DND-41 (cell line): ENCODE measurements around the gene TAL1.

Experiments used
- ATAC-seq: fragments of 200-7000 bp; cut with Tn5 transposase; 3 replicates; pipeline ENCODE4 v1.9.1; 2021; ENCODE audit warnings: low read depth; ENCODE audit not compliant: insufficient read depth
- DNase-seq: peaks from one replicate; pipeline ENCODE4 v3.0.0-alpha.2; 2020
- H2AFZ ChIP-seq: 2 replicates; pipeline ENCODE4 v1.6.0; 2012; ENCODE audit warnings: low read depth, low read length
- H3K27ac ChIP-seq: 2 replicates; pipeline ENCODE4 v1.5.1; 2012; ENCODE audit warnings: low read length, inconsistent platforms
- H3K27me3 ChIP-seq: fragments of 200-600 bp; sonication (generic); 2 replicates; pipeline ENCODE4 v1.6.0; 2012; ENCODE audit warnings: low read length, mild to moderate bottlenecking, inconsistent platforms; ENCODE audit not compliant: insufficient read depth, poor library complexity
- H3K36me3 ChIP-seq: 2 replicates; pipeline ENCODE4 v1.5.1; 2012; ENCODE audit warnings: low read length, inconsistent platforms; ENCODE audit not compliant: insufficient read depth
- H3K4me1 ChIP-seq: 2 replicates; pipeline ENCODE4 v1.5.1; 2012; ENCODE audit warnings: mild to moderate bottlenecking, low read length; ENCODE audit not compliant: insufficient read depth
- H3K4me2 ChIP-seq: 2 replicates; pipeline ENCODE4 v1.6.0; 2012; ENCODE audit warnings: mild to moderate bottlenecking, moderate library complexity, low read length, inconsistent platforms; ENCODE audit not compliant: insufficient read depth
- H3K4me3 ChIP-seq, 2 experiments: fragments of 200-600 bp in 1 of 2; shearing (Covaris generic) in 1 of 2; 2 replicates each; pipeline ENCODE4 v1.5.1; 2012 to 2016; ENCODE audit warnings: inconsistent platforms in 2 of 2, low read length in 2 of 2, mild to moderate bottlenecking in 2 of 2, low read depth in 1 of 2, moderate library complexity in 1 of 2
- H3K79me2 ChIP-seq: 2 replicates; pipeline ENCODE4 v1.6.0; 2012; ENCODE audit warnings: low read length, inconsistent platforms; ENCODE audit not compliant: insufficient read depth
- H3K9ac ChIP-seq: 2 replicates; pipeline ENCODE4 v1.6.0; 2012; ENCODE audit warnings: low read depth, mild to moderate bottlenecking, inconsistent platforms, low read length, moderate library complexity
- H3K9me3 ChIP-seq: 2 replicates; pipeline ENCODE4 v1.5.1; 2012; ENCODE audit warnings: low read length, moderate library complexity, mild to moderate bottlenecking, inconsistent platforms; ENCODE audit not compliant: insufficient read depth, severe bottlenecking
- H4K20me1 ChIP-seq: 2 replicates; pipeline ENCODE4 v1.6.0; 2012; ENCODE audit warnings: low read length; ENCODE audit not compliant: insufficient read depth
- EZH2 ChIP-seq: IDR thresholded peaks from 3 replicates; pipeline ENCODE4 v1.6.1; 2012; ENCODE audit warnings: borderline replicate concordance, low read depth, mild to moderate bottlenecking, moderate library complexity, low read length, inconsistent platforms; ENCODE audit not compliant: severe bottlenecking
- TF ChIP-seq, protein P1 (sequence below): IDR thresholded peaks from 2 replicates; pipeline ENCODE4 v1.5.1; 2012; ENCODE audit warnings: borderline replicate concordance, low read length, moderate library complexity, mild to moderate bottlenecking; ENCODE audit not compliant: poor library complexity, severe bottlenecking; ENCODE audit errors: extremely low read depth

The TAL1 gene

DNA sequence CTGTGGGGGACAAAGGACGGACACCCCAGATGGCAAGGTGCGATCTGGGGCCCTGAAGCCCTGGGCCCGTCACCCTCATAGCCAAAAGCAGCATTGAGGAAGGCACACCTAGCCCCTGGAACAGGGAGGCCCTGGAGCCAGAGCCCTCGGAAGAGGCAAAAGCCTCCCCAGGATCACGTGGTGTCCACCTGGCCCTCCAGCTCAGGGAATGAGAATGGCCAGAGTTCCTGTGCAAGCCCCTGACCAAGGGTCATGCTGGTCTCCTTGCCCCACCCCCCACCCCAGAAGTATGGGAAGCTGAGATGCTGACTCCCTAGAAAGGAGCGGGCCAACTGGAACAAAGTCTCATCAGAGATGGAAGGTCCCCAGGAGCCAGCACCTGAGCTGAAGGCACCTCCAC, 41.2 kb downstream of the TAL1 start:
- 0 out of 2 replicates have a peak, but pooled peaks cover 2% of the 10 kb centered on the region for H4K20me1 ChIP-seq
- H3K27me3 ChIP-seq, result peaks cover 8% of the 10 kb centered on the region
- ATAC-seq (no peak), DNase-seq (no peak)
- H3K4me2 ChIP-seq, result no peak overlapping the region
- no peak overlapping the region for H3K9ac ChIP-seq
- H3K4me1 ChIP-seq, result no peaks in the 10 kb centered on the region
- no peaks in the 10 kb centered on the region for H3K36me3 ChIP-seq
- no peak overlapping the region for H3K27ac ChIP-seq
- H3K9me3 ChIP-seq, result no peaks in the 10 kb centered on the region
- H2AFZ ChIP-seq, result no peak overlapping the region
- no peak for TF ChIP-seq EZH2
- TF ChIP-seq, protein P1, sequence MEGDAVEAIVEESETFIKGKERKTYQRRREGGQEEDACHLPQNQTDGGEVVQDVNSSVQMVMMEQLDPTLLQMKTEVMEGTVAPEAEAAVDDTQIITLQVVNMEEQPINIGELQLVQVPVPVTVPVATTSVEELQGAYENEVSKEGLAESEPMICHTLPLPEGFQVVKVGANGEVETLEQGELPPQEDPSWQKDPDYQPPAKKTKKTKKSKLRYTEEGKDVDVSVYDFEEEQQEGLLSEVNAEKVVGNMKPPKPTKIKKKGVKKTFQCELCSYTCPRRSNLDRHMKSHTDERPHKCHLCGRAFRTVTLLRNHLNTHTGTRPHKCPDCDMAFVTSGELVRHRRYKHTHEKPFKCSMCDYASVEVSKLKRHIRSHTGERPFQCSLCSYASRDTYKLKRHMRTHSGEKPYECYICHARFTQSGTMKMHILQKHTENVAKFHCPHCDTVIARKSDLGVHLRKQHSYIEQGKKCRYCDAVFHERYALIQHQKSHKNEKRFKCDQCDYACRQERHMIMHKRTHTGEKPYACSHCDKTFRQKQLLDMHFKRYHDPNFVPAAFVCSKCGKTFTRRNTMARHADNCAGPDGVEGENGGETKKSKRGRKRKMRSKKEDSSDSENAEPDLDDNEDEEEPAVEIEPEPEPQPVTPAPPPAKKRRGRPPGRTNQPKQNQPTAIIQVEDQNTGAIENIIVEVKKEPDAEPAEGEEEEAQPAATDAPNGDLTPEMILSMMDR, result no peak
- no peaks in the 10 kb centered on the region for H3K79me2 ChIP-seq
- H3K4me3 ChIP-seq, result no peak overlapping the region

DNA sequence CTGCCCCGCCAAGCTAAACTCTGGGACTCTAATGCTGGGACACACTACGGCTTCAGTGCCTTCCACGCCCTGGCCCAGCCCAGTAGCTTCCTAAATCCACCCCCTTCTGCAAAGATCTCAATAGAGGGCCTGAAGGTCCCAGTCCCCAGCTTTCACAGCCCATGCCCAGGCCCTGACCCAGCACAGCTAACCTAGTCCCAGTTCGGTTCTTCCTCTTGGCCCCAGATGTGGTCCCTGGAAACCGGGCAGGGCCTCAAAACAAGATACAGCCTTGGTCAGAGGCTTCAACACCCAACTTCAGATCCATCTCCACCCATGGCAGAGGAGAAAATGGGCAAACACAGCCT, 41.5 kb downstream of the TAL1 start:
- no peak overlapping the region for H3K4me2 ChIP-seq
- no peaks in the 10 kb centered on the region for H3K36me3 ChIP-seq
- TF ChIP-seq EZH2, result no peak
- TF ChIP-seq, protein P1, result no peak
- H3K9me3 ChIP-seq, result no peaks in the 10 kb centered on the region
- DNase-seq (no peak), ATAC-seq (no peak)
- H3K79me2 ChIP-seq, result no peaks in the 10 kb centered on the region
- no peak overlapping the region for H3K9ac ChIP-seq
- H3K4me3 ChIP-seq, result no peak overlapping the region
- no peak overlapping the region for H2AFZ ChIP-seq
- H3K27me3 ChIP-seq, result peaks cover 8% of the 10 kb centered on the region
- 0 out of 2 replicates have a peak, but pooled peaks cover 2% of the 10 kb centered on the region for H4K20me1 ChIP-seq
- H3K4me1 ChIP-seq, result no peaks in the 10 kb centered on the region
- no peak overlapping the region for H3K27ac ChIP-seq

- no peak within 1 kb of the TSS for H3K4me2 ChIP-seq
- no peaks in the 10 kb centered on the region for H3K36me3 ChIP-seq
- no peak for ATAC-seq
- peaks cover 8% of the 10 kb centered on the region for H3K27me3 ChIP-seq
- no peak within 1 kb of the TSS for H3K9ac ChIP-seq
- TF ChIP-seq EZH2, result no peak
- TF ChIP-seq, protein P1, result no peak
- no peaks in the 10 kb centered on the region for H3K4me1 ChIP-seq
- 0 out of 2 replicates have a peak, but pooled peaks cover 2% of the 10 kb centered on the region for H4K20me1 ChIP-seq
- H3K4me3 ChIP-seq, result no peak within 1 kb of the TSS
- no peak within 1 kb of the TSS for H3K27ac ChIP-seq
- DNase-seq, result no peak
- no peaks in the 10 kb centered on the region for H3K79me2 ChIP-seq
- no peaks in the 10 kb centered on the region for H3K9me3 ChIP-seq
- H2AFZ ChIP-seq, result no peak within 1 kb of the TSS
Measured at GRCh38 chr1:47189844-47190508, 42.0 kb downstream of the TAL1 start, which contains the start of gene PDZK1IP1. TSS of gene PDZK1IP1 (minus strand) at chr1:47190036. CDS start at chr1:47189932, 104 bp downstream.
